MM.1S (cell line): Measurements from ENCODE around the gene PAFAH1B2.

Source experiments
- DNase-seq: peaks from one replicate; pipeline ENCODE4 v3.0.0-alpha.2; 2015
- H2AFZ ChIP-seq: fragments of 300-600 bp; sonication (generic); 2 replicates; pipeline ENCODE4 v1.6.0; 2016; ENCODE audit warnings: antibody characterized with exemption, low read length
- H3F3A ChIP-seq: fragments of 300-600 bp; sonication (generic); 2 replicates; pipeline ENCODE4 v1.6.1; 2016; ENCODE audit warnings: mild to moderate bottlenecking, antibody characterized with exemption, low read length, moderate library complexity, mixed read lengths; ENCODE audit not compliant: insufficient read depth
- H3K27ac ChIP-seq: fragments of 300-600 bp; sonication (generic); 2 replicates; pipeline ENCODE4 v1.5.1; 2016; ENCODE audit warnings: mild to moderate bottlenecking, low read length
- H3K27me3 ChIP-seq: fragments of 300-600 bp; sonication (generic); replicated peaks from 2 replicates; pipeline ENCODE4 v1.6.0; 2016; ENCODE audit warnings: low read length; ENCODE audit not compliant: insufficient read depth
- H3K36me3 ChIP-seq: fragments of 300-600 bp; sonication (generic); replicated peaks from 2 replicates; pipeline ENCODE4 v1.6.1; 2016; ENCODE audit warnings: mild to moderate bottlenecking, low read length, mixed read lengths; ENCODE audit not compliant: insufficient read depth
- H3K4me1 ChIP-seq: fragments of 300-600 bp; sonication (generic); 2 replicates; pipeline ENCODE4 v1.6.1; 2016; ENCODE audit warnings: low read length, mixed read lengths
- H3K4me2 ChIP-seq: fragments of 300-600 bp; sonication (generic); 2 replicates; pipeline ENCODE4 v1.6.0; 2016; ENCODE audit warnings: low read depth, low read length
- H3K4me3 ChIP-seq: fragments of 300-600 bp; sonication (generic); 2 replicates; pipeline ENCODE4 v1.5.1; 2016; ENCODE audit warnings: low read length, mixed read lengths
- H3K79me2 ChIP-seq: fragments of 300-600 bp; sonication (generic); 2 replicates; pipeline ENCODE4 v1.6.1; 2016; ENCODE audit warnings: mixed run types, low read length, mixed read lengths
- H3K9ac ChIP-seq: fragments of 300-600 bp; sonication (generic); 2 replicates; pipeline ENCODE4 v1.6.1; 2016; ENCODE audit warnings: low read length, mixed read lengths
- H3K9me2 ChIP-seq: fragments of 300-600 bp; sonication (generic); replicated peaks from 2 replicates; pipeline ENCODE4 v1.6.1; 2016; ENCODE audit warnings: mild to moderate bottlenecking, low read length, mixed read lengths; ENCODE audit not compliant: insufficient read depth
- H3K9me3 ChIP-seq: fragments of 300-600 bp; sonication (generic); replicated peaks from 2 replicates; pipeline ENCODE4 v1.6.1; 2016; ENCODE audit warnings: mild to moderate bottlenecking, low read length, mixed read lengths; ENCODE audit not compliant: insufficient read depth
- H4K20me1 ChIP-seq: fragments of 300-600 bp; sonication (generic); 2 replicates; pipeline ENCODE4 v1.6.1; 2016; ENCODE audit warnings: mild to moderate bottlenecking, low read length, moderate library complexity, mixed read lengths; ENCODE audit not compliant: insufficient read depth
- EZH2 ChIP-seq: fragments of 300-600 bp; sonication (generic); optimal IDR thresholded peaks from 2 replicates; pipeline ENCODE3; 2017; ENCODE audit warnings: low read depth, mild to moderate bottlenecking, antibody characterized with exemption, low read length, mixed read lengths
- EZH2phosphoT487 ChIP-seq: fragments of 300-600 bp; sonication (generic); IDR thresholded peaks from 2 replicates; pipeline ENCODE4 v1.6.1; 2018; ENCODE audit warnings: antibody characterized with exemption, low read length
- TF ChIP-seq, protein P1 (sequence below): fragments of 300-600 bp; sonication (generic); IDR thresholded peaks from 2 replicates; pipeline ENCODE4 v1.5.1; 2016; ENCODE audit warnings: antibody characterized with exemption, low read length, mixed read lengths

The PAFAH1B2 gene

DNA sequence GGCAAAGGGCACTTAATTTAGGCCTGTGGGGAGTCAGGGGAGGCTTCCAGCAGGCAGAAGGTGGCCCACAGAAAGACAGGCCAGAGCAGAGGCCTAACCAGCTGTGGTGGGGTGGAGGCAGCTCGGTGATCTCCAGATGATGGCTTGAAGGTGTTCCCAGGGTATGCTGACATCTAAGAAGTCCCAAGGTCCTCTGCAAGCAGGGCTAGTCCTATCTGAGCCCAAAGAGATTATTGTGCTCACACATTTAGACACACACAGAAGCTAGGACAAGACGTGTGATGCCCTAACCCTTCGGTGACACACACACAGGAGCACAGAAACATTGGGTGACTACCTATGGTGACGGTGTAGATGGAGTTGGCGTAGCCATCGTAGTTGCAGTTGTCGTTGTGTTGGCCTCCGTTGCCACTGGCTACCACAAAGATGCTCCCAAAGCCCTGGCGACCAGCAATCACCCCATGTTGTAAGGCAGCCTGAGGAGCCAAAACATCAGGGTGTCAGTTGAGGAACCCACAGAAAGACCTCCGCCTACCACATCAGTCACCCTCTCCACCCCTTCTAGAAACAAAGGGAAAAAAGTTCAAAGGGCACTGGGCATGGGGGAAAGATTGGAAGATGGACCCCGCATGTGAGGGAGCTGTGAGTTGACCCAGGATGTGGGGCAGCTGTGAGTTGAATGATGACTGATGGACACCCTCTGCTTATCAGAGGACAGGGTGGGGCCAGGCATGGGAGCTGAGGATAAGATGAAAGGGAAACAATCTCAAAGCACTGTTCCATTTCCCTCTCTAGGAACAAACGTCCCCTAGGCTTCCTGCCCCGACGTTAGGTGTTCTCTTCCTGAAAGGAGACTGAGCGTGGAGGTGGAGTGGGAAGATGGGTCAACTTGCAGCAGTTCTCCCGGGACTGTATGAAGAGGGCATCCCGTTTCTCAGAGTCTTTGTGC lies 79.9 kb downstream of the PAFAH1B2 start:
- H3K79me2 ChIP-seq = no peaks in the 10 kb centered on the region
- no peak overlapping the region for H3K4me2 ChIP-seq
- H3K4me3 ChIP-seq = no peak overlapping the region
- H3K4me1 ChIP-seq = no peaks in the 10 kb centered on the region
- no peaks in the 10 kb centered on the region for H3F3A ChIP-seq
- no peaks in the 10 kb centered on the region for H3K27me3 ChIP-seq
- H3K9me3 ChIP-seq = no peaks in the 10 kb centered on the region
- H4K20me1 ChIP-seq = no peaks in the 10 kb centered on the region
- DNase-seq = no peak
- no peak for TF ChIP-seq EZH2phosphoT487
- TF ChIP-seq EZH2 = no peak
- TF ChIP-seq, protein P1, sequence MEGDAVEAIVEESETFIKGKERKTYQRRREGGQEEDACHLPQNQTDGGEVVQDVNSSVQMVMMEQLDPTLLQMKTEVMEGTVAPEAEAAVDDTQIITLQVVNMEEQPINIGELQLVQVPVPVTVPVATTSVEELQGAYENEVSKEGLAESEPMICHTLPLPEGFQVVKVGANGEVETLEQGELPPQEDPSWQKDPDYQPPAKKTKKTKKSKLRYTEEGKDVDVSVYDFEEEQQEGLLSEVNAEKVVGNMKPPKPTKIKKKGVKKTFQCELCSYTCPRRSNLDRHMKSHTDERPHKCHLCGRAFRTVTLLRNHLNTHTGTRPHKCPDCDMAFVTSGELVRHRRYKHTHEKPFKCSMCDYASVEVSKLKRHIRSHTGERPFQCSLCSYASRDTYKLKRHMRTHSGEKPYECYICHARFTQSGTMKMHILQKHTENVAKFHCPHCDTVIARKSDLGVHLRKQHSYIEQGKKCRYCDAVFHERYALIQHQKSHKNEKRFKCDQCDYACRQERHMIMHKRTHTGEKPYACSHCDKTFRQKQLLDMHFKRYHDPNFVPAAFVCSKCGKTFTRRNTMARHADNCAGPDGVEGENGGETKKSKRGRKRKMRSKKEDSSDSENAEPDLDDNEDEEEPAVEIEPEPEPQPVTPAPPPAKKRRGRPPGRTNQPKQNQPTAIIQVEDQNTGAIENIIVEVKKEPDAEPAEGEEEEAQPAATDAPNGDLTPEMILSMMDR = no peak
- H3K27ac ChIP-seq = no peak overlapping the region
- H3K9me2 ChIP-seq = no peaks in the 10 kb centered on the region
- no peak overlapping the region for H3K9ac ChIP-seq
- peaks cover 2% of the 10 kb centered on the region; the same call in 1 of the 2 replicates for H3K36me3 ChIP-seq
- no peak overlapping the region for H2AFZ ChIP-seq

GRCh38 chr11:117225553-117226170 lies 81.6 kb downstream of the PAFAH1B2 start:
- Histone ChIP-seq H3K9me2 (no peaks in the 10 kb centered on the region), H3K4me2 (no peak overlapping the region), H3K4me3 (no peak overlapping the region), H3K4me1 (peaks cover 2% of the 10 kb centered on the region; the same call in 1 of the 2 replicates), H2AFZ (no peak overlapping the region), H3F3A (no peaks in the 10 kb centered on the region), H3K9ac (no peak overlapping the region), H3K27ac (no peak overlapping the region), H3K36me3 (peaks cover 3% of the 10 kb centered on the region; the same call in 1 of the 2 replicates), H3K79me2 (peaks cover 14% of the 10 kb centered on the region), H3K27me3 (no peaks in the 10 kb centered on the region), H3K9me3 (no peaks in the 10 kb centered on the region), H4K20me1 (no peaks in the 10 kb centered on the region)
- TF ChIP-seq EZH2 (no peak), EZH2phosphoT487 (no peak)
- TF ChIP-seq, protein P1 = no peak
- DNase-seq = no peak
